HG02798 (cell line): ENCODE data around the gene GCN1.
"Not testable (repeated sequence)": the region's sequence is repeated elsewhere in the genome, so short reads cannot be mapped to it uniquely, and the experiment has no call there.

ENCODE experiments used
- ATAC-seq: cut with Tn5 transposase; IDR thresholded peaks from one replicate; pipeline ENCODE4 v1.9.1; 2021; ENCODE audit warnings: mild to moderate bottlenecking; ENCODE audit not compliant: unreplicated experiment, poor library complexity

Gene GCN1

GRCh38 chr12:120215357-120215735 is 20.8 kb upstream of the GCN1 start:
- ATAC-seq: no peak

- ATAC-seq: no peak
These were observed 20.3 kb upstream of the GCN1 start for GRCh38 chr12:120214626-120215356.

GRCh38 chr12:120213758-120214157 is 19.2 kb upstream of the GCN1 start:
- ATAC-seq: no peak

- not testable (repeated sequence) for ATAC-seq
These were observed 18.7 kb upstream of the GCN1 start for GRCh38 chr12:120213182-120213581.

GRCh38 chr12:120212301-120212700 is 17.8 kb upstream of the GCN1 start:
- ATAC-seq: no peak

GRCh38 chr12:120211904-120212283 is 17.4 kb upstream of the GCN1 start:
- no peak for ATAC-seq

GRCh38 chr12:120211243-120211903 is 16.9 kb upstream of the GCN1 start:
- ATAC-seq: no peak

GRCh38 chr12:120209851-120210250 is 15.3 kb upstream of the GCN1 start:
- ATAC-seq: no peak

- no peak for ATAC-seq
These were observed 12.7 kb upstream of the GCN1 start for GRCh38 chr12:120207227-120207626.

GRCh38 chr12:120206781-120207180 is 12.3 kb upstream of the GCN1 start:
- ATAC-seq: not testable (repeated sequence)

- no peak for ATAC-seq
These were observed 11.7 kb upstream of the GCN1 start for GRCh38 chr12:120206228-120206627.

GRCh38 chr12:120204171-120204570 is 9.7 kb upstream of the GCN1 start:
- no peak for ATAC-seq

GRCh38 chr12:120200364-120200800 is 5.9 kb upstream of the GCN1 start:
- no peak for ATAC-seq

- no peak for ATAC-seq
These were observed 5.2 kb upstream of the GCN1 start for GRCh38 chr12:120199595-120200306.

GRCh38 chr12:120199025-120199424 is 4.5 kb upstream of the GCN1 start:
- no peak for ATAC-seq

- no peak for ATAC-seq
These were observed 3.0 kb upstream of the GCN1 start for GRCh38 chr12:120197542-120197887.

- not testable (repeated sequence) for ATAC-seq
These were observed 2.5 kb upstream of the GCN1 start for GRCh38 chr12:120196817-120197541.

GRCh38 chr12:120196363-120196762 is 1.8 kb upstream of the GCN1 start:
- no peak for ATAC-seq

- ATAC-seq: no peak
These were observed 335 bp downstream of the GCN1 start for GRCh38 chr12:120194226-120194533.

GRCh38 chr12:120193286-120193685 is 1.2 kb downstream of the GCN1 start:
- not testable (repeated sequence) for ATAC-seq

GRCh38 chr12:120190985-120191480 is 3.5 kb downstream of the GCN1 start:
- no peak for ATAC-seq
